Measurements from ENCODE around the gene ADK.
A peak's percentile ranks its signal among the peaks of the same experiment; 100 is the strongest.

Gene ADK

GRCh38 chr10:74600170-74600569, 449.1 kb downstream of the ADK start:
- Histone ChIP-seq H2AFZ (ENCODE audit: low read depth) (no peak overlapping the region), H4K20me1 (ENCODE audit: insufficient read depth) (no peaks in the 10 kb centered on the region), H3K36me3 (ENCODE audit: insufficient read depth) (no peaks in the 10 kb centered on the region), H3K27me3 (ENCODE audit: insufficient read depth, low read depth) (no peaks in the 10 kb centered on the region), H3K4me2 (peak overlapping the region; percentile 100), H3K9ac (no peak overlapping the region), H3K27ac (peak overlapping the region; percentile 98), H3K4me3 (IDR thresholded peaks at IDR 0.05; ENCODE audit: insufficient read depth, low read depth, low read length) (no peak overlapping the region), H3K79me2 (ENCODE audit: insufficient read depth, low read depth) (no peaks in the 10 kb centered on the region), H3K4me1 (ENCODE audit: low read depth, poor library complexity, severe bottlenecking) (peaks cover 60% of the 10 kb centered on the region)
- TF ChIP-seq CTCF (conservative IDR thresholded peaks at IDR 0.05; ENCODE audit: low read depth, low read length): no peak

DNA sequence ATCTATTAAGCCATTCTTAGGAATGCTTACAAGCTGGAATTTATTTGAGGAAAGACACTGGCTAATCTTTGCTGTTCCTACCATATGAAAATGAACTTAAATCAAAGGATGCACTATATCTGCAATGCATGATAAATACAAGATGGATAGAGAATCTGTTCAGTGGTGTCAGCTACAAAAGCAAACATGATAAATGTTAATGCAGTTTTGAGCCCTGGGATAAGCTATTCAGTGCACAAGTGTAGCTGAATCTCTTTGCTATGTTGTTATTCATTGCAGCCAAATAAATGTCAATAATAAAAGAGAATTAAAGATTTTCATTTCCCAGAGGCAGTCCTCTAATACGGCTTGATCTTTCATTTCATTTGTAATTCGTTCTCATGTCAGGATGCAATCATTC, 451.6 kb downstream of the ADK start:
- peaks cover 42% of the 10 kb centered on the region for H3K4me1 ChIP-seq (ENCODE audit: low read depth, poor library complexity, severe bottlenecking)
- no peak overlapping the region for H3K9ac ChIP-seq
- no peak for TF ChIP-seq CTCF (conservative IDR thresholded peaks at IDR 0.05; ENCODE audit: low read depth, low read length)
- no peaks in the 10 kb centered on the region for H3K36me3 ChIP-seq (ENCODE audit: insufficient read depth)
- H4K20me1 ChIP-seq (ENCODE audit: insufficient read depth): no peaks in the 10 kb centered on the region
- H3K27ac ChIP-seq: no peak overlapping the region
- H2AFZ ChIP-seq (ENCODE audit: low read depth): no peak overlapping the region
- H3K79me2 ChIP-seq (ENCODE audit: insufficient read depth, low read depth): no peaks in the 10 kb centered on the region
- no peak overlapping the region for H3K4me2 ChIP-seq
- no peak overlapping the region for H3K4me3 ChIP-seq (IDR thresholded peaks at IDR 0.05; ENCODE audit: insufficient read depth, low read depth, low read length)
- H3K27me3 ChIP-seq (ENCODE audit: insufficient read depth, low read depth): no peaks in the 10 kb centered on the region

- no peaks in the 10 kb centered on the region for H3K4me1 ChIP-seq (ENCODE audit: low read depth, poor library complexity, severe bottlenecking)
- no peaks in the 10 kb centered on the region for H4K20me1 ChIP-seq (ENCODE audit: insufficient read depth)
- H3K4me2 ChIP-seq: no peak overlapping the region
- no peak overlapping the region for H3K4me3 ChIP-seq (IDR thresholded peaks at IDR 0.05; ENCODE audit: insufficient read depth, low read depth, low read length)
- H3K36me3 ChIP-seq (ENCODE audit: insufficient read depth): no peaks in the 10 kb centered on the region
- H2AFZ ChIP-seq (ENCODE audit: low read depth): no peak overlapping the region
- H3K79me2 ChIP-seq (ENCODE audit: insufficient read depth, low read depth): no peaks in the 10 kb centered on the region
- H3K9ac ChIP-seq: no peak overlapping the region
- no peak overlapping the region for H3K27ac ChIP-seq
- no peak for TF ChIP-seq CTCF (conservative IDR thresholded peaks at IDR 0.05; ENCODE audit: low read depth, low read length)
- no peaks in the 10 kb centered on the region for H3K27me3 ChIP-seq (ENCODE audit: insufficient read depth, low read depth)
Measured at GRCh38 chr10:74610299-74610698, 459.3 kb downstream of the ADK start.

DNA sequence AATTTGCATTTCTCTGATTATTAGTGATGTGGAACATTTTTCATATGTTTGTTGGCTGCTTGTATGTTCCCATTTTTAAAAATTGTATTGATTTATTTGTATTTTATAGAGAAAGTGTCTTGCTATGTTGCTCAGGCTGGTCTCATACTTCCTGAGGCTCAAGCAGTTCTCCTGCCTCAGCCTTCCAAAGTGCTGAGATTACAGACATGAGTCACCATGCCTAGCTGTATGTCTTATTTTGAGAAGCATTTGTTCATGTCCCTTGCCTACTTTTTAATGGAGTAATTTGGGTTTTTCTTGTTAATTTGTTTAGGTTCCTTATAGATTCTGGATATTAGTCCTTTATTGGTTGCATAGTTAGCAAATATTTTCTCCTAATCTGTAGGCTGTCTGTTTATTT, 461.2 kb downstream of the ADK start:
- H4K20me1 ChIP-seq (ENCODE audit: insufficient read depth): no peaks in the 10 kb centered on the region
- H3K36me3 ChIP-seq (ENCODE audit: insufficient read depth): no peaks in the 10 kb centered on the region
- H3K27me3 ChIP-seq (ENCODE audit: insufficient read depth, low read depth): no peaks in the 10 kb centered on the region
- no peaks in the 10 kb centered on the region for H3K4me1 ChIP-seq (ENCODE audit: low read depth, poor library complexity, severe bottlenecking)
- no peak for TF ChIP-seq CTCF (conservative IDR thresholded peaks at IDR 0.05; ENCODE audit: low read depth, low read length)
- H3K27ac ChIP-seq: no peak overlapping the region
- no peak overlapping the region for H3K9ac ChIP-seq
- no peak overlapping the region for H3K4me2 ChIP-seq
- no peak overlapping the region for H2AFZ ChIP-seq (ENCODE audit: low read depth)
- H3K4me3 ChIP-seq (IDR thresholded peaks at IDR 0.05; ENCODE audit: insufficient read depth, low read depth, low read length): no peak overlapping the region
- no peaks in the 10 kb centered on the region for H3K79me2 ChIP-seq (ENCODE audit: insufficient read depth, low read depth)
